Omental fat pad (tissue), 4 donors: Measurements from ENCODE around the gene ANTXR2. TPM values are rescaled to one million over a fixed set of nuclear protein-coding genes. Genes with fewer than 3 reads are reported as not detected.

Experiments used
- ATAC-seq: fragments of 150-250 bp; one replicate; pipeline ENCODE4 v1.9.1; 2016; ENCODE audit warnings: mild to moderate bottlenecking, moderate library complexity; ENCODE audit not compliant: low FRiP score
- DNase-seq: peaks from one replicate; pipeline ENCODE4 v3.0.0-alpha.2; 2019; ENCODE audit warnings: low spot score
- CTCF ChIP-seq, 3 donors: fragments of 450-650 bp; IDR thresholded peaks; one replicate each; pipeline ENCODE4 v1.5.1; 2016 to 2017; ENCODE audit warnings: antibody characterized with exemption in 3 of 3, mild to moderate bottlenecking in 3 of 3, moderate library complexity in 2 of 3
- total RNA-seq, 4 donors: library from RNA; depleted of rRNA; stranded (reverse); fragments of >200 nt; gene quantifications; one replicate each; pipeline ENCODE4 v1.1.0, GENCODE V29; 2016

The ANTXR2 gene
- total RNA-seq, 4 donors from 2014 or later = 86.7 to 208 (median 139) TPM

DNA sequence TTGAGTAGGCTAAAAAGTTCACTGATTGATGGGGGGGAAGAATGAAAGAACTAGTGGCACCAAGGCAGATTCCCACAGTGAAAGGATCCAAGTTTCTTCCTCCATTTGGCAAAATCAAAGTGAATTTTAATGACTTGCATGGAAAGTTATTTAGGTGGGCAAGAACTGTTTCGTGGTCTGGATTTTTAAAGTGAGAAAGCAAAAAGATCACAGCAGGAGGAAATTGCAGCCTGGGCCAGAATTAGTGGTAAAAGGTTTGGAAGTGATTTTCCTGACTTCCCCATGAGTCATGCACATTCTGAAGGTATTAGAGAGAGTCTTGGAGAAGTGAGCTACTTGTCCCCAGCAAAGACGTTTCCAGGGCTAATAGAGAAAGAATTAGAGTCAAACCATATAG lies 207.8 kb downstream of the ANTXR2 start:
- TF ChIP-seq CTCF (IDR thresholded peaks at IDR 0.05) = no peak
- ATAC-seq = no peak
- DNase-seq = no peak

- TF ChIP-seq CTCF (IDR thresholded peaks at IDR 0.05) = no peak
- ATAC-seq = no peak
- DNase-seq = no peak
These were observed 208.4 kb downstream of the ANTXR2 start for GRCh38 chr4:79864500-79865200.

DNA sequence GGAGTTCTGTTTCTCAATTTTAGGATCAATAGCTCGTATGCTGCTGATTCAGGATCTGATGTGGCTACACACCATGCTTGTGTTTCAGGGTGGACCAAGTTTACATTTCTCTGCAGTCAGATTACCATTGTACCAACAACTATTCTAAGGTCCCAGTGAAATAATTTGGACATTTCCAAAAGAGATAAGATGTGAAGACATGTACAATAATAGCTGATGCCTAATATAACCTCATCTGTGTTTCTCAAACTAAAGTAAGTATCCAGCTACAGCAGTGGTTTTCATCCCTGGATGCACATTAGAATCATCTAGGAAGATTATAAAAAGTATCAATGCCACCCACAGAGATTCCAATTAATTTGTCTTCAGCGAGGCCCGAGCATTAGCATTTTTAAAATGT lies 209.7 kb downstream of the ANTXR2 start:
- ATAC-seq (no peak), DNase-seq (no peak)
- no peak for TF ChIP-seq CTCF (IDR thresholded peaks at IDR 0.05)

DNA sequence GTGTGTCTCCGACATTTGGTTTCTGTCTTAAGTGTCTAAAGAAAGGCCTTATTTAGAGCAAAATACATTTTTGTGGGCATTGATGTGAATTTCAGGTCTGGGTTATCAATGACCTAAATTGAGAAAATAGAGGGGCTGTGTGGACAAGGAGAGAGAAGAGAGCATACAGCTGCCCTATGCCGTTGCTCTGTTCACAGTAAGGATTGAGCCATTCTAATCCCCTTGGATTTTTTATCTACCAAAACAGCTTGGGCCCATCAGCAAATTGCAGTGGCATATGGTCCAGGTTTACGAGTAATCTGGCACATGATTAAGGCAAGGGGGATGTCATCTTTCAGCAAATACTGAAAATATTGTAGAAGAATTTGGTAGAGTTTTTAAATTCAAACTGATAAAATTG lies 210.2 kb downstream of the ANTXR2 start:
- no peak for DNase-seq
- no peak for ATAC-seq
- TF ChIP-seq CTCF (IDR thresholded peaks at IDR 0.05) = no peak

- no peak for DNase-seq
- no peak for ATAC-seq
- TF ChIP-seq CTCF (IDR thresholded peaks at IDR 0.05) = no peak
These were observed 215.2 kb downstream of the ANTXR2 start for GRCh38 chr4:79857811-79858210.

DNA sequence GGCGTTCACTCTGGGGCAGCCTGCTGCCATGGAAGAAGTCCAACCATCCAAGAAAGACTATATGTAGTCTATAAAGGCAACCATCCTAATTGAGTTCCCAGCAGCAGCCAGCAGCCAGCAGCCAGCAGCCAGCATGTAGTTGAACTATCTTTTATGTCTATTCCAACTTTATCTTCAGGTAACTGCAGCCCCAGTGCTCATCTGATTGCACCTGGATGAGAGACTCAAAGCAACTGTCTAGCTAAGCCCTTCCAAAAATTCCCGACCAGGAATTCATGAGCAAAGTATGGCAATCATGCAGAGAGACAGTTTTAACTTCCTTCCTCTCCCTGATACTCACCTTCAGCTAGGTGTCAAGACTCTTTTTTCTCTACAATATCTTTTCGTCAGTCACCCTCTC lies 216.8 kb downstream of the ANTXR2 start:
- TF ChIP-seq CTCF (IDR thresholded peaks at IDR 0.05) = no peak
- DNase-seq = no peak
- no peak for ATAC-seq

- no peak for DNase-seq
- ATAC-seq = no peak
- TF ChIP-seq CTCF (IDR thresholded peaks at IDR 0.05) = no peak
These were observed 218.1 kb downstream of the ANTXR2 start for GRCh38 chr4:79854856-79855502.
